Prostate gland (tissue), 2 donors: ENCODE measurements around the gene PPFIA1.

Experiments
- POLR2A ChIP-seq: fragments of 450-650 bp; IDR thresholded peaks from one replicate; pipeline ENCODE4 v1.6.1; 2016; ENCODE audit warnings: antibody characterized with exemption, mild to moderate bottlenecking
- POLR2AphosphoS5 ChIP-seq: sonication (generic); formaldehyde crosslinking; IDR thresholded peaks from one replicate; pipeline ENCODE4 v1.6.1; 2017; ENCODE audit warnings: antibody characterized with exemption
- TF ChIP-seq, protein P1 (sequence below), 4 experiments: fragments of 200-600 bp in 2 of 4; fragments of 450-650 bp in 2 of 4; sonication (generic) in 2 of 4; IDR thresholded peaks; 1 replicate in 3 of 4; 2 replicates in 1 of 4; pipeline ENCODE4 v1.5.1; 2016 to 2019; ENCODE audit warnings: antibody characterized with exemption in 4 of 4, mild to moderate bottlenecking in 2 of 4, moderate library complexity in 2 of 4

DNA sequence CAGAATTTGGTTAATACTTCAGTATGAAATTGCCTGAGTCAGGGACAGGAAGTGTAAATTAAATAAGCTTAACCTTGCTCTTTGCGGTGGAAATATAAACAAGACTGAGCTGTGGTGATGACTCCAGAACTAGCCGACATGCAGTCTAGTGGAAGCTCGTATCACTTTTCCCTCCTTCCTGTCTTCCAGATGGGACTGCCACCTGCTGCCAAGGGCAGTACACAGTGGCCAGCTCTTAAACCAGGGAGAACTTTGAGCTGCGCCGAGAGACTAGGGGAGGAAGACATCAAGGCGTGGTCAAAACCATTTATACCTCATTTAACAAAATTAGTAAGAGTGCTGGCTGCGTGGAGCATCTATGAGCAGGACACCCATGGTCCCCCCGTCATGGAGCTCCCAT lies 96.6 kb downstream of the PPFIA1 start:
- TF ChIP-seq, protein P1, sequence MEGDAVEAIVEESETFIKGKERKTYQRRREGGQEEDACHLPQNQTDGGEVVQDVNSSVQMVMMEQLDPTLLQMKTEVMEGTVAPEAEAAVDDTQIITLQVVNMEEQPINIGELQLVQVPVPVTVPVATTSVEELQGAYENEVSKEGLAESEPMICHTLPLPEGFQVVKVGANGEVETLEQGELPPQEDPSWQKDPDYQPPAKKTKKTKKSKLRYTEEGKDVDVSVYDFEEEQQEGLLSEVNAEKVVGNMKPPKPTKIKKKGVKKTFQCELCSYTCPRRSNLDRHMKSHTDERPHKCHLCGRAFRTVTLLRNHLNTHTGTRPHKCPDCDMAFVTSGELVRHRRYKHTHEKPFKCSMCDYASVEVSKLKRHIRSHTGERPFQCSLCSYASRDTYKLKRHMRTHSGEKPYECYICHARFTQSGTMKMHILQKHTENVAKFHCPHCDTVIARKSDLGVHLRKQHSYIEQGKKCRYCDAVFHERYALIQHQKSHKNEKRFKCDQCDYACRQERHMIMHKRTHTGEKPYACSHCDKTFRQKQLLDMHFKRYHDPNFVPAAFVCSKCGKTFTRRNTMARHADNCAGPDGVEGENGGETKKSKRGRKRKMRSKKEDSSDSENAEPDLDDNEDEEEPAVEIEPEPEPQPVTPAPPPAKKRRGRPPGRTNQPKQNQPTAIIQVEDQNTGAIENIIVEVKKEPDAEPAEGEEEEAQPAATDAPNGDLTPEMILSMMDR (IDR thresholded peaks at IDR 0.05), result no peak
- TF ChIP-seq POLR2AphosphoS5, result no peak
- TF ChIP-seq POLR2A, result no peak
